Dedifferentiated amniotic fluid mesenchymal stem cell (primary cell): ENCODE data around the gene VASN.

Source experiments
- DNase-seq: peaks from one replicate; pipeline ENCODE4 v3.0.0-alpha.2; 2016; ENCODE audit errors: extremely low spot score

Gene VASN

GRCh38 chr16:4403133-4403949, 31.7 kb downstream of the VASN start:
- no peak for DNase-seq

DNA sequence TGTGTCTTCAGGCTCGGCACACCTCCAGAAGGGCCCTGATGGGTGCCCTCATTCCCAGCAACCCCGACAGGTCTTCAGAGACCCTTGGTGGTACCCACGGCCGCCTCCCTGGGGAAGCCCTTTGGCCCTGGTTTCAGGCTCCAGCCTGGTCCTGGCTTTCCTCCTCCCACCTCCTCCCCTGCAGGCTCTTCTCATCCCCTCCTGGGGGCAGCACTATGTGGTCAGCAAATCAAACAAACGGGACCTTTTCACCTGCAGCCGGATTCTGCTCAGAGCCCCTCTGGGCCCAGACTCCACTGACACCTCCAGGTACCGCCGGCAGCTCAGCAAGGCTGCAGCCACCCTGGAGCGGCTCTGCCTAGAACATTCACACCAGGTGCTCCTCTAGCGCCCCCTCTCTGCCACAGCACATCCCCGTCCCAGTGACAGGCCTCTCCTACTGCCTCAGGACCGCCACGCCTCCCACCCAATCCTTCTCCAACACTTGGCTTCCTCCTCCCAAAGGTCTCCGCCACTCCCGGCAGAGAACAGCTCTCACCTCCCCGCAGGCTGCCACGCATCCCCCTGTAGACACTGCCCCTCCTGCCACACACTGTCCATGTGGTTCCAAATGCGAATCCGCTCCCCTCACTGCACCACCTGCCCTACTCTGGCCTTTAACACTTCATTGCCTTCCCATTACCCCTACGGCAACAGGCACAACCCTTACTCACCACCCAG, 32.8 kb downstream of the VASN start:
- no peak for DNase-seq

DNA sequence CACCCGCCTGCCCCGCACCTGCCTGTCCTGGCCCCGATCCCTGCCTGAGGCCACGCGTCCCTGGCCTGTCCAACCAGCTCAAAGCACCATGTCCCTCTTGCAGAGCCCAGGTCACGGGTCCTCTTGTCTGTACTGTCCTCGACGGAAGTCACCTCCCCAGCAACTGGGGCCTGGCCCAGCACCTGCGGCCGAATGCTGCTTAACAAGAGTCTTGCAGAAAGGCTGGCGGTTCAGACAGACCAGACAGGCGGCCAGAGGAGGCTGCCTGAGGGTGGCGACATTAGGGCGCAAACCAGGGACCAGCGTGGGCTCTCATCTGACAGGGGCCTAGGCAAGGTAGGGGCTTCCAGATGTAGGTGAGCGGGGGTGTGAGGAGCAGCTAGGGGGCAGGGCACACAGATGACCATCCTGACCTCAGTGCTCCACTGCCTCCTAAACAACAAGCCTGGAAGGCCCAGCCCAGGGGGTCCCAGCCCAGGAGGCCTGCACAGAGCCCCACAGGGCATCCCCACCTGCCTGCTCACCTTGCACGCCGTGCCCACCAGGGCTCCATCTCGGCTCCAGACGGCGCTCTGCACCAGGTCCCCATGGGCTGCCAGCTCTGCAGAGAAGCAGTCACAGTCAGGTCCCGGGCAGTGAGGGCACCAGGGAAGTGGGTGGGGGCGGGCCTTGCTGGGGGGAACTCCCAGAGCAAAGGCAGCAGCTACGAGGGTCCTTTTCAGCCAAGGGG, 33.5 kb downstream of the VASN start:
- DNase-seq: no peak

DNA sequence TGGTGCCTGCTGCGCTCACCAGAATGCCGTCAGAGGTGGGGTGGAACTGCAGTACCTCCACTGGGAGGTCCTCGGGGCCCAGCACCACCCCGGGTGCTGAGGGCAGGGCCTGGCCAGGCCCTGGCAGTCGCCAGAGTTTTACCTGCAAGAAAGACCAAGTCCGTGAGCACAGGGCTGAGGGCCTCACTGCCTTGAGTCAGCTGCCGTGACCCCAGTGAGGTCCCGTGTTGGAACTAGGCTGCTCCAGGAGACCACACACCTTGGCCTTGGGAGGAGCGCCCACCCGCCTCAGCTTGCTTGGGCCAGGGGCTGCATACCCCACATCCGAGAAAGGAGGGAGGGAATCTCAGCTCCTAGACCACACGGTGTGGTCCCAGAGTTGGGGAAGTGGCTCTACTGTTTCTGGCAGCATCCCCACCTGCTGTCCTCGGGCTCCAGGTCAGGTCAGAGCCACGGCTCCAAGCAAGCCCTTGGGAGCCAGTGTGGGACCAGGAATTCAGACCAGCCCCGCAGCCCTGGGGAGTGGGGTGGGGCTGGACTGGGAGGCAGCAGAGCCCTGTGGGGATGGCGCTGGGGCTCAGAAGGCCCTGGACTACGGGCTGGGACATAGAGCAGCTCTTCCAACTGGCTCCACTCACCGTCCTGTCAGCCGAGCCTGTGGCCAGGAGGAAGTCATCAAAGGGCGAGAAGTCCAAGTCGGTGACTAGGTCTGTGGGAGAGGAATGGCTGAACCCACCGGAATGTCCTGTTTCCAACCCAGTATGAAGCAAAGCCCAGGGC, 36.1 kb downstream of the VASN start:
- DNase-seq: no peak

DNA sequence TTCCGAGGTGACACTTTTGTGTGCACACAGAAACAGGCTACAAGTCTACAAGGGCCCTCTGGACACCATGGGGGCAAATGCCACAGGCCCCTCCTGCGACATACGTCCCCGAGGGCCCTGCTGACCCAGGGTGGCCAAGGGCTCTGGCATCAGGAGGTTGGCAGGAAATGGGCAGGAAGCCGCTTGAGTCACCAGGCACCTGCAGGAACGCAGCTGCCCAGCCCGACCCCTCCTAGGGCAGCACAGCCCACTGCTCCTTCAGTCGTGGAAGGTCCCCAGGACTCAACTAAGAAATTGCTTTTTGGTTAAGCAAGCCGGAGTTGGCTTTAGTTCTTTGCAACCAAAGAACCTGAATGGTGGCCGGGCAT, 36.7 kb downstream of the VASN start:
- DNase-seq: no peak

DNA sequence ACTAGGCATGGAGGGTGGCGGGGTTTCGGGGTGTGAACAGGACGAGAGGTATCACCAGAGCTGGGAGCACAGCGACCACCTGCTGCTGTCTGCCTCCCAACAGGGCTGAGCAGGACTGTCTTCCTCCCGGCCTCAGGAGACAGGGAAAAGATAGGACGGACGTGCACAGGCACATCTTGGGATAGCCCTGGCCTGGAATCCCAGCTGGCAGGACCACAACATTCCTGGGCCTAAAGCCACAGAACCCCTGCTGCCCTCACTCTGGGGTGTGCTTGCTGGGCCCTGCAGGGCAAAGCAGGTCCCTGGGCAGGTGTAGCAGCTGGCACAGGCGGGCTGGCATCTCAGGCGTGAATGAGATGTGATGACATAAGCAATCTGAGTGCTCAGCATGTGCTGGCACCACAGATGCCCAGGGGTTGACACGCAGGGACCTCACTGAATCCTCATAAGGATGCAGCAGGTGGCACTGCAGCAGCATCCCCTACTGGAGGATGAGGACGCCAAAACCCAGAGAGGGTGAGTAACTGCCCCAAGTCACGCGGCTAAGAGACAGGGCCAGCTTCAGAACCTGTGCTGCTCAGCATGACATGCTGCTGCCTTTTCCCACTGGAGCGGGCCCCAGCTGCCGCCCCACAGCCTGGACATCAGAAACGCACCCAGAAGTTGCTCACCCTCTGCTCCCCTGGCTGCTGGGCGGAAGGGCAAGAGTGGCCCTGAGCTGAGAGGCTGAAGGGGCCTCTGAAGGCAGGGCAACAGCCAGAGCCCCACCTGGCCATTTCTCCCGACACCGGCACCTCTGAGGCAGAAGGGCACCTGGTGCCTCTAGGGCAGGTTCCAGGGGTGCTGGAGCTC, 37.7 kb downstream of the VASN start:
- no peak for DNase-seq

- peak; percentile 82 for DNase-seq
These were observed 38.9 kb downstream of the VASN start for GRCh38 chr16:4410335-4411075.

DNA sequence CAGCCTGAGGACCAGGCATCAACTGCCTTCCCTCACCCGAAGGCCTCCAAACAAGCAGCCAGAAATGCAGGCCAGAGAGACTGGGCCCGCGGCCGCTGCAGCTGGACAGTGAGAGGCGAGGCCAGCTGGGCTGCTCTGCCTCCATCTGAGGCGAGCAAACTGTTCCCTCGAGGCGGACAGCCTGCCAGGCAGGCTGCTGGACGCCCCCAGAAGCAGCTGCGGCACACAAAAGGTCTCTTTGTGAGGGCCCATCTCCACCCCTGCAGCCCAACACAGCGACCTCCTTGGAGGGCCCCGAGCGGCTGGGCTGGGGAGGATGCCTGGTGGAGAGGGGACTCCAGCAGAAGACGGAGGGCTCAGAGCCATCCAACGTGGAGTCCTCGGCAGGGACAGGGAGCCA, 40.0 kb downstream of the VASN start:
- DNase-seq: no peak

DNA sequence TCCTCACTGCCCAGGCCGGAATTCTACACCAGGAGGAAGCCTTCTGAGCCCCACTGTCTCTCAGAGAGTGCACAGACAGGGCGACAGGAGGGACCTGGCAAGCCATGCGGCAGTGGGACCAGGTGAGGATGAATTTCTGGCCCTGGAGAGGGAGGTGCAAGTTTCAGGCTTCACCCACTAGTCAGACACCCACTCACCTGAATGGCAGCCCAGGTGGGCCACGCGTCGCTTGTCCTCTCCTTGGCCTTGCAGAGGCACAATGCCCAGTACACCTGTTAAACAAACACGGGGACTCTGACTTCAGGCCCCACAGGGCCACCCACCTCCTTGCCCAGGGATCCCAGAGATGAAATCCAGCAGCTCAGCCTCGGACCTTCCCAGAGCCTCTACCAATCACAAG, 40.5 kb downstream of the VASN start:
- no peak for DNase-seq

DNA sequence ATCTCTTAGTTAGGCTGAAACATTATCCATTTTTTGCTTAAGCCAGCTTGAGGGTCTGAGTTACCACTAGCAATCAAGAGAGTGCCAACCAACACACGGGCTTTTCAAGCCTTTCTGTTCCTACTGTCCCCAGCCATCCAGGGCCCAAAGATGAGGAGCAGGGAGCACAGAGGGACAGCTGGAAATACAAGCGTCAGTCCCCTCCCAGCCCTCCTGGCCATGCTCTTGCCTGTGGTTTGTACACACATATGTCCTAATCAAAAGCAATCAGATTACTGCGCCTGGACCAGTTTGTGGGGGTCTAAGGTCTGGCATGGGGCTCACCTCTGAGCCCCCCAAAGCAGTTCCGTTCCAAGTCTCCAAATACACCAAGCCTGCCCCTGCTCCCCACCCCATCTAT, 41.2 kb downstream of the VASN start:
- DNase-seq: no peak

- DNase-seq: no peak
These were observed 42.7 kb downstream of the VASN start for GRCh38 chr16:4414187-4414917.

DNA sequence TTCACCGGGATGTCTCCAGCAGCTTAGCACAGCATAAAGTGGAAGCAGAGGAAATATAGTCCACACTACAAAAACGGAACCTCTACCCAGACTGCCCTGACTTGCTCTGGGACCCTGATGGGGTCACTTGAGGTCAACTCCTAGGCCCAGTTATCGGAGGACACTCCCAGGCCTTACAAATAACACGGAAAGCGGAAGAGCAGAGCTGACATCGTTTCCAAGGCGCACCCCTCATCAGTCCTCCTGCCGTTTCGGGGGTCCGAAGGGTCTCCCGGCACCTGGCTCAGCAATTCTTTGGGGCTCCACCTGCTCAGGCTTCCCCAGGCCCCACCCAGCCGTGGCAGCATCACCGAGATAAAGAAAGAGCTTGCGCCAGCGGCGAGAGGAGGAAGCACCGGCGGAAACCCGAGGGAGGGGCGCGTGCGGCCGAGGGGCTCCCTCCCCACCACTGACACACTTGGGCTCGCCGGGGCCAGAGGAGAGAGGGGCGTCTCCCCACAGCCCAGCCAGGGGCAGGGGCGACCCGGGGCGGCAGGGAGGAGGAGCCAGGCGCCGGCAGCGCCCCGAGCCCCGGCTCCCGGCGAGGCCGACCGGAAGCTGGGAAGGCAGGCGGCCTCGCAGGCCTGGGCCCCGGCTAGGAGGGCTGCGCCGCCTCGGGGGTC, 44.0 kb downstream of the VASN start:
- DNase-seq: no peak

GRCh38 chr16:4416200-4417032, 44.8 kb downstream of the VASN start, which contains the start of gene CORO7:
Gene CORO7, minus strand, starts transcription at chr16:4416596. Its CDS starts 78 bp downstream, at chr16:4416518.
- DNase-seq: peak; percentile 62

- DNase-seq: no peak
These were observed 47.8 kb downstream of the VASN start for GRCh38 chr16:4419402-4419959.

- no peak for DNase-seq
These were observed 49.0 kb downstream of the VASN start for GRCh38 chr16:4420505-4421105.

DNA sequence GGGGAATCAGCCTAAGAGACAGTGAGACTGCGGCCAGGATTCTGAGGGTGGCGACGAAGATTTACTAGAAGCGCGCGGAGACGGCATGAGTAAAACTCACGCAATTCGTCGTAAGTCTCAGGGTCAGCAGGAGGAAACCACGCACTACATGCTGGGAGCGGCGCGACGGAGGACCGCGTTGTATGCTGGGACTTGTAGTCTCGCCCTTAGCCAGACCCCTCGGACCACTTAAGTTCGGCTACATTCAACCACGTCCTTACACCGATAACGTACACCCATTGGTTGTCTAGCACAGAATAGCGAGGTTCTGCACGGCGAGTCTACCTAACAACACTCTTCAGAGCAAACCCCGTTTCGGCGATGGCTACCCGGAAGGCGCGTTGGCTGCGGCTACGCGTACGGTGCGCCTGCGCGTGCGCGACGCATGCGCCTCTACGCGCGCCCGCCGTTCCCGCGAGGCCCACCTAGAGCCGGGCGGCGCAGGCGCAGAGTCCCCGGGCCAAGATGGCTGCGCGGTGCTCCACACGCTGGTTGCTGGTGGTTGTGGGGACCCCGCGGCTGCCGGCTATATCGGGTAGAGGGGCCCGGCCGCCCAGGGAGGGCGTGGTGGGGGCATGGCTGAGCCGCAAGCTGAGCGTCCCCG, 53.9 kb downstream of the VASN start, which contains the start of gene DNAJA3:
DNAJA3 (plus strand) TSS at position 491 of the 643 bp plus-strand sequence; CDS start at position 505, 14 bp downstream.
- DNase-seq: peak; percentile 92
